Prostate gland (tissue), 2 donors: ENCODE results near the gene POLD4.

ENCODE experiments used
- CTCF ChIP-seq, 4 experiments: fragments of 200-600 bp in 2 of 4; fragments of 450-650 bp in 2 of 4; sonication (generic) in 2 of 4; IDR thresholded peaks; 1 replicate in 3 of 4; 2 replicates in 1 of 4; pipeline ENCODE4 v1.5.1; 2016 to 2019; ENCODE audit warnings: antibody characterized with exemption in 4 of 4, mild to moderate bottlenecking in 2 of 4, moderate library complexity in 2 of 4
- POLR2A ChIP-seq: fragments of 450-650 bp; IDR thresholded peaks from one replicate; pipeline ENCODE4 v1.6.1; 2016; ENCODE audit warnings: antibody characterized with exemption, mild to moderate bottlenecking
- POLR2AphosphoS5 ChIP-seq: sonication (generic); formaldehyde crosslinking; IDR thresholded peaks from one replicate; pipeline ENCODE4 v1.6.1; 2017; ENCODE audit warnings: antibody characterized with exemption

DNA sequence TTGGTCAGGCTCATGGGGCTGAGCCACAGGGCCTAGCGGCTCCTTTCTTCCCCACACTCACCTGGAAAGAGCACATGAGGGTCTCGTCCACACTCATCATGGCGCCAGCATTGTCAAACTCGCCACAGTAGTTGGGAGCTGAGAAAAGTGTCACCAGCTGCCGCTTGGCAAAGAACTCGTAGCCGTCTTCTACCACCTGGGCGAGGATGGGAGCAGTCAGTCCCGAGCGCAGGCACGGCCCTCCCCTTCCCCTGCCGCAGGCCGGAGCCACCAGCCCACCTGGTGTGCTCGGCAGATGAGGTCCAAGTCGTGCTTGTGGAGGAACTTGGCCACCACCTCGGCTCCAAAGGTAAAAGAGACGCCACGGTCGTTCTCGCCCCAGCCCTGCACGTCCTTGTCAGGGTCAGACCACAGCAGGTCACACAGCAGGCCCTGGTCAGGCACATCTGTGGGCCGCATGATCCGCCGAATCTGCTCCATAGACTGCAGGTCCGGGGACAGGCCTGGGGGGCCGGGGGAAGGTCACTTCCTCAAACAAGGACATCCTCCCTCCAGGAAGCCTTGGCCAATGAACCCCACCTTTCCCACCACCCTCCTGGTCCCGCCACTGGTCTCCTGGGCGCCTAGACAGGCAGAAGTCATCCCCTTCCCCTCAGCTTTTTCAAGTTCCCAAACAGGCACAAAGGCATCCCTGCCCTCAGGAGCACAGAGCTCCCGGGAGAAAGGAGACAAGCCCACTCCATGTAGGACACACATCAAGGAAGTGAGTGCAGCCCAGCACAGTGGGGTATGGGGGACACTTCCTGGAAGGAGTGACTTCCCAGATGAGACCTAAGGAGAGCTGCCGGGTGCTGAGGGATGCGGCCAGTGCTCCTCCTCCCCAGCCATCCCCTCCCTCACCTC is 45.6 kb upstream of the POLD4 start:
- TF ChIP-seq POLR2A = no peak
- TF ChIP-seq CTCF (IDR thresholded peaks at IDR 0.05) = no peak
- TF ChIP-seq POLR2AphosphoS5 = no peak
